ENCODE data around the gene DACT1.

DNA sequence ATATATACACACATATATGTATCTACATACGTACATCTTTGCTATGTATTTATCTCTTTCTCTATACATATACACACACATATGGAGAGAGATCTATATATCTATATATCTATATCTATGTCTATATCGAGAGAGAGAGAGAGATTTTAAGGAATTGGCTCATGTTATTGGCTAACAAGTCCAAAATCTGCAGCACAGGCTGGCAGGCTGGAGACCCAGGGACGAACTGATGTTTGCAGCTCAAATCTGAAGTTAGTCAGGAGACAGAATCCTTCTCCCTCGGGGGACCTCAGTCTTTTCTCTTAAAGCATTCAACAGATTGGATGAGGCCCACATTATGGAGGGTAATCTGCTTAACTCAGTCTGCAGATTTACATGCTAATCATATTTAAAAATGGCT lies 40.7 kb upstream of the DACT1 start:
- TF ChIP-seq, protein P1, sequence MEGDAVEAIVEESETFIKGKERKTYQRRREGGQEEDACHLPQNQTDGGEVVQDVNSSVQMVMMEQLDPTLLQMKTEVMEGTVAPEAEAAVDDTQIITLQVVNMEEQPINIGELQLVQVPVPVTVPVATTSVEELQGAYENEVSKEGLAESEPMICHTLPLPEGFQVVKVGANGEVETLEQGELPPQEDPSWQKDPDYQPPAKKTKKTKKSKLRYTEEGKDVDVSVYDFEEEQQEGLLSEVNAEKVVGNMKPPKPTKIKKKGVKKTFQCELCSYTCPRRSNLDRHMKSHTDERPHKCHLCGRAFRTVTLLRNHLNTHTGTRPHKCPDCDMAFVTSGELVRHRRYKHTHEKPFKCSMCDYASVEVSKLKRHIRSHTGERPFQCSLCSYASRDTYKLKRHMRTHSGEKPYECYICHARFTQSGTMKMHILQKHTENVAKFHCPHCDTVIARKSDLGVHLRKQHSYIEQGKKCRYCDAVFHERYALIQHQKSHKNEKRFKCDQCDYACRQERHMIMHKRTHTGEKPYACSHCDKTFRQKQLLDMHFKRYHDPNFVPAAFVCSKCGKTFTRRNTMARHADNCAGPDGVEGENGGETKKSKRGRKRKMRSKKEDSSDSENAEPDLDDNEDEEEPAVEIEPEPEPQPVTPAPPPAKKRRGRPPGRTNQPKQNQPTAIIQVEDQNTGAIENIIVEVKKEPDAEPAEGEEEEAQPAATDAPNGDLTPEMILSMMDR (IDR thresholded peaks at IDR 0.05), result no peak
- TF ChIP-seq POLR2A (IDR thresholded peaks at IDR 0.05), result no peak
